GM10847 (cell line): Measurements from ENCODE around the gene ABCB1.

Experiments used
- POLR2A ChIP-seq: IDR thresholded peaks from 2 replicates; pipeline ENCODE4 v1.6.1; 2011; ENCODE audit not compliant: insufficient read length; ENCODE audit errors: extremely low read depth

The ABCB1 gene

DNA sequence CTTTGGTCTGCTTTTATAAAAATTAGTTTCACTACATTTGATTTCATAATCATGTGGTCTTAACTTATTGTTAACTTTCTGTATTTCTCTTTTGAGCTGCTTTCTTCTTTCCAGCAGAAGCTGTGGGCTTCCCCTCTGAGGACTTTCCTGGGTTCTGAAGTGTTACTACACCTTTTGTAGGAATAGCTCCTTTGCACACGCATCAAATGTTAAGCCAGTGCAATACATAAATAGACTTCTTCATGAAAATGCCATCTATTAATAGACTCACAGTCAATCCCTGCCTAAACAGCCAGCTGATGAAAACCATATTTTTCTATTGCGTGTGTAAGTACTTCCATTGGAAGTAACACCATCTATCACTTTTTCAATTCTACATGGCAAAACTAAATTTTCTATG lies 126.7 kb downstream of the ABCB1 start:
- no peak for TF ChIP-seq POLR2A

DNA sequence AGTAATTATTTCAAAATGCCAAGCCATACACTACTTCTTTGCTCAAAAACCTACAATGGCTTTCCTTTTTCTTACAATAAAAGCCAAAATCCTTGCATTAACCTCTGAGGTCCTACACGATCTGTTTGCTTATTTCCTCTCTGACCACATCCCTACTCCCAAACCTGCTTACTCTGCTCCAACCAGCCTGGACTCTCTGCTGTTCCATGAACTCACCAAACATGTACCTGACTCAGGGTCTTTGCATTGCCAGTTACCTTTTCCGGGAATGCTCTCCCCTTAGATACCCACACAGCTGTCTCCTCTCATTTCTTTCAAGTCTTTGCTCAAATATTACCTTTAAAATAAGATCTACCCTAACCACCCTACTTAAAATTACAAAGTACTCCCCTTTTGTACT lies 127.5 kb downstream of the ABCB1 start:
- no peak for TF ChIP-seq POLR2A

GRCh38 chr7:87471473-87471872 lies 129.2 kb downstream of the ABCB1 start:
- no peak for TF ChIP-seq POLR2A

GRCh38 chr7:87463982-87464381 lies 136.7 kb downstream of the ABCB1 start:
- TF ChIP-seq POLR2A, result no peak

DNA sequence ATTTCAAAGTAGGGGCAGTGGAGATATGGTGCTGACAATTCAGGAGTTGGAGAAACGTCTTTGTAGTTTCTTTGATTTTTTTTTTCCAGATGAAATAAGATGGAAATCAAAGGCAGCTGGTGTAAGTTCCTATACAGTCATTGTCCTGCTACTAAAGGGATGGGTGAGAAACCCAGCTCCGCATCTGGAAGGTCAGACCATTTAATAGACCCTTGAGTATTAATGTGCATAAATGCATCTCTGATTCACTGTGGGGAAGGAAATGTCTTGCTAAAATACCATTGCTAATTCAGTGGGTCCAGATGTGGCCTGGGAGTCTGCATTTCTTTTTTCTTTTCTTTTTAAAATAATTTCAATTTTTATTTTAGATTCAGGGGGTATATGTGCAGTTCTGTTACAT lies 140.7 kb downstream of the ABCB1 start:
- no peak for TF ChIP-seq POLR2A

GRCh38 chr7:87458148-87458547 lies 142.5 kb downstream of the ABCB1 start:
- no peak for TF ChIP-seq POLR2A

- no peak for TF ChIP-seq POLR2A
These were observed 144.4 kb downstream of the ABCB1 start for GRCh38 chr7:87456247-87456646.
